WTC11 (cell line): ENCODE data around the gene OASL. TPM values are rescaled to one million over a fixed set of nuclear protein-coding genes. Genes with fewer than 3 reads are reported as not detected.

Experiments
- ATAC-seq: fragments of 200-7000 bp; cut with Tn5 transposase; 2 replicates; pipeline ENCODE4 v1.10.0; 2021; ENCODE audit warnings: mild to moderate bottlenecking, moderate library complexity
- CTCF ChIA-PET: fragments of 300-600 bp; sonication (Branson Sonifier 250); formaldehyde crosslinking; loops from one replicate; lab custom pipeline; 2021; ENCODE audit warnings: antibody characterized with exemption; lab: Charles Lee
- POLR2A ChIA-PET: fragments of 350-600 bp; sonication (Branson Sonifier 250); formaldehyde crosslinking; loops from one replicate; lab custom pipeline; 2021; ENCODE audit warnings: antibody characterized with exemption; lab: Charles Lee
- DNase-seq: peaks from one replicate; pipeline ENCODE4 v3.0.0; 2021; ENCODE audit warnings: low spot score
- H3K27ac Mint-ChIP-seq: 2 replicates; pipeline ENCODE4 v1.8.0; 2021; ENCODE audit warnings: mixed read lengths
- H3K27me3 Mint-ChIP-seq: 2 replicates; pipeline ENCODE4 v1.8.0; 2021; ENCODE audit warnings: low read depth, mild to moderate bottlenecking, moderate library complexity, mixed read lengths
- H3K36me3 Mint-ChIP-seq: 2 replicates; pipeline ENCODE4 v1.8.0; 2021; ENCODE audit warnings: mixed read lengths
- H3K4me1 Mint-ChIP-seq: 2 replicates; pipeline ENCODE4 v1.8.0; 2022; ENCODE audit warnings: mixed read lengths
- H3K4me3 Mint-ChIP-seq: 2 replicates; pipeline ENCODE4 v1.8.0; 2021; ENCODE audit warnings: mild to moderate bottlenecking, moderate library complexity, mixed read lengths
- H3K9me3 Mint-ChIP-seq: 2 replicates; pipeline ENCODE4 v1.8.0; 2021; ENCODE audit warnings: mixed read lengths
- AFF4 ChIP-seq: sonication (generic); formaldehyde crosslinking; IDR thresholded peaks from 2 replicates; pipeline ENCODE4 v1.8.1; 2023; ENCODE audit warnings: mild to moderate bottlenecking, missing genetic modification reagents, borderline replicate concordance
- ARID4B ChIP-seq: sonication (generic); formaldehyde crosslinking; IDR thresholded peaks from 2 replicates; pipeline ENCODE4 v1.8.0; 2023; ENCODE audit warnings: missing genetic modification reagents, mild to moderate bottlenecking, borderline replicate concordance
- CTCF ChIP-seq: fragments of 200-600 bp; IDR thresholded peaks from 2 replicates; pipeline ENCODE4 v1.8.0; 2022; ENCODE audit warnings: antibody characterized with exemption
- GTF2I ChIP-seq: fragments of 250-450 bp; sonication (Bioruptor Pico); conservative IDR thresholded peaks from 2 replicates; pipeline ENCODE4 v1.4.0; 2021; ENCODE audit warnings: mild to moderate bottlenecking
- JUN ChIP-seq: sonication (generic); formaldehyde crosslinking; IDR thresholded peaks from 2 replicates; pipeline ENCODE4 v1.8.0; 2023; ENCODE audit warnings: mild to moderate bottlenecking, missing genetic modification reagents
- NFATC4 ChIP-seq: fragments of 250-450 bp; sonication (Bioruptor Pico); IDR thresholded peaks from 2 replicates; pipeline ENCODE4 v1.9.0; 2021; ENCODE audit warnings: mild to moderate bottlenecking
- OVOL2 ChIP-seq: fragments of 250-450 bp; sonication (Bioruptor Pico); IDR thresholded peaks from 2 replicates; pipeline ENCODE4 v1.9.0; 2021; ENCODE audit warnings: mild to moderate bottlenecking, borderline replicate concordance
- PRDM15 ChIP-seq: sonication (generic); formaldehyde crosslinking; IDR thresholded peaks from 2 replicates; pipeline ENCODE4 v1.8.0; 2022; ENCODE audit warnings: missing genetic modification reagents
- SMAD4 ChIP-seq: sonication (generic); formaldehyde crosslinking; IDR thresholded peaks from 2 replicates; pipeline ENCODE4 v1.8.0; 2022; ENCODE audit warnings: mild to moderate bottlenecking, missing genetic modification reagents
- SOX15 ChIP-seq: fragments of 250-450 bp; sonication (Bioruptor Pico); IDR thresholded peaks from 2 replicates; pipeline ENCODE4 v1.9.0; 2021; ENCODE audit warnings: mild to moderate bottlenecking
- STAT6 ChIP-seq: sonication (generic); formaldehyde crosslinking; conservative IDR thresholded peaks from 2 replicates; pipeline ENCODE4 v1.8.1; 2023; ENCODE audit warnings: mild to moderate bottlenecking, low read depth, missing genetic modification reagents, moderate library complexity
- TCF7 ChIP-seq: sonication (generic); formaldehyde crosslinking; IDR thresholded peaks from 2 replicates; pipeline ENCODE4 v1.8.0; 2022; ENCODE audit warnings: mild to moderate bottlenecking, low read depth, missing genetic modification reagents, moderate library complexity
- ZMAT4 ChIP-seq: fragments of 250-450 bp; sonication (Bioruptor Pico); IDR thresholded peaks from 2 replicates; pipeline ENCODE4 v1.9.0; 2021; ENCODE audit warnings: mild to moderate bottlenecking
- ZNF219 ChIP-seq: sonication (generic); formaldehyde crosslinking; IDR thresholded peaks from 2 replicates; pipeline ENCODE4 v1.8.0; 2023; ENCODE audit warnings: missing genetic modification reagents, mild to moderate bottlenecking, borderline replicate concordance
- ZNF317 ChIP-seq: sonication (generic); formaldehyde crosslinking; IDR thresholded peaks from 2 replicates; pipeline ENCODE4 v1.8.1; 2023; ENCODE audit warnings: low read depth, mild to moderate bottlenecking, moderate library complexity, missing genetic modification reagents, borderline replicate concordance
- ZNF396 ChIP-seq: fragments of 250-450 bp; sonication (Bioruptor Pico); IDR thresholded peaks from 2 replicates; pipeline ENCODE4 v1.8.0; 2021; ENCODE audit warnings: mild to moderate bottlenecking, moderate library complexity, borderline replicate concordance
- total RNA-seq: library from RNA; stranded (reverse); gene quantifications from 3 replicates; pipeline ENCODE4 v1.2.3, GENCODE V29; 2021

OASL gene
- total RNA-seq, 1 experiment from 2014 or later, result 0.28 TPM

GRCh38 chr12:120991965-120992364, 47.1 kb downstream of the OASL start (continued):
- no peak for TF ChIP-seq OVOL2
- TF ChIP-seq, all 79 proteins: peak for 0

- Mint-ChIP-seq H3K36me3 (no peaks in the 10 kb centered on the region), H3K4me3 (no peak overlapping the region), H3K4me1 (no peaks in the 10 kb centered on the region), H3K27me3 (peaks cover 5% of the 10 kb centered on the region; the same call in 1 of the 2 replicates), H3K9me3 (peaks cover 12% of the 10 kb centered on the region), H3K27ac (no peak overlapping the region)
- DNase-seq, result no peak
- TF ChIP-seq ZNF219 (no peak), CTCF (no peak), ARID4B (no peak), ZNF396 (CRISPR knock-in tag) (no peak), TCF7 (CRISPR knock-in tag) (no peak), STAT6 (CRISPR knock-in tag) (no peak), SMAD4 (CRISPR knock-in tag) (no peak), NFATC4 (CRISPR knock-in tag) (no peak), ZNF317 (CRISPR knock-in tag) (no peak), JUN (CRISPR knock-in tag) (no peak), AFF4 (CRISPR knock-in tag) (no peak), GTF2I (CRISPR knock-in tag) (no peak), ZMAT4 (CRISPR knock-in tag) (no peak), SOX15 (CRISPR knock-in tag) (no peak), PRDM15 (no peak)
- ChIA-PET POLR2A (no interaction called here), CTCF (interaction anchor here (3.1 to 3.5 kb wide), 2 partner anchors 14 to 18 kb away, joined by 14 to 17 read pairs; no protein-coding TSS in a partner anchor)
- no peak for ATAC-seq
Observed at GRCh38 chr12:120990487-120991055, 48.5 kb downstream of the OASL start.
